Measurements from ENCODE around the gene PRDM10.
"Not testable (repeated sequence)": the region's sequence is repeated elsewhere in the genome, so short reads cannot be mapped to it uniquely, and the experiment has no call there.

The PRDM10 gene

GRCh38 chr11:129973809-129974208, 28.8 kb downstream of the PRDM10 start:
- no peak for DNase-seq

- DNase-seq, result no peak
Observed at GRCh38 chr11:129973068-129973467, 29.6 kb downstream of the PRDM10 start.

- DNase-seq, result no peak
Observed at GRCh38 chr11:129972611-129973010, 30.0 kb downstream of the PRDM10 start.

- not testable (repeated sequence) for DNase-seq
Observed at GRCh38 chr11:129971856-129972255, 30.8 kb downstream of the PRDM10 start.

- DNase-seq, result no peak
Observed at GRCh38 chr11:129969920-129970319, 32.7 kb downstream of the PRDM10 start.

- no peak for DNase-seq
Observed at GRCh38 chr11:129968591-129969419, 33.8 kb downstream of the PRDM10 start.

GRCh38 chr11:129967996-129968395, 34.6 kb downstream of the PRDM10 start:
- DNase-seq, result no peak

- no peak for DNase-seq
Observed at GRCh38 chr11:129965248-129965647, 37.4 kb downstream of the PRDM10 start.

GRCh38 chr11:129960216-129961214, 42.1 kb downstream of the PRDM10 start:
- DNase-seq, result no peak

- no peak for DNase-seq
Observed at GRCh38 chr11:129959687-129960086, 42.9 kb downstream of the PRDM10 start.

GRCh38 chr11:129955282-129955681, 47.4 kb downstream of the PRDM10 start:
- no peak for DNase-seq

- DNase-seq, result not testable (repeated sequence)
Observed at GRCh38 chr11:129954703-129955102, 47.9 kb downstream of the PRDM10 start.

- no peak for DNase-seq
Observed at GRCh38 chr11:129951866-129952262, 50.8 kb downstream of the PRDM10 start.

- DNase-seq, result no peak
Observed at GRCh38 chr11:129951201-129951865, 51.3 kb downstream of the PRDM10 start.

GRCh38 chr11:129950101-129951091, 52.2 kb downstream of the PRDM10 start:
- no peak for DNase-seq

GRCh38 chr11:129948926-129949466, 53.6 kb downstream of the PRDM10 start:
- no peak for DNase-seq

- no peak for DNase-seq
Observed at GRCh38 chr11:129947474-129947873, 55.2 kb downstream of the PRDM10 start.

- DNase-seq, result no peak
Observed at GRCh38 chr11:129946965-129947364, 55.7 kb downstream of the PRDM10 start.

- DNase-seq, result no peak
Observed at GRCh38 chr11:129946256-129946655, 56.4 kb downstream of the PRDM10 start.

GRCh38 chr11:129945373-129945772, 57.3 kb downstream of the PRDM10 start:
- no peak for DNase-seq

- no peak for DNase-seq
Observed at GRCh38 chr11:129944696-129945095, 57.9 kb downstream of the PRDM10 start.
